GM12878 (cell line): ENCODE measurements around the gene RB1. TPM values are rescaled to one million over a fixed set of nuclear protein-coding genes. Genes with fewer than 3 reads are reported as not detected.

Source experiments
- ASH2L ChIP-seq: fragments of 300-600, 200-600 bp; sonication (generic); IDR thresholded peaks from 2 replicates; pipeline ENCODE4 v1.6.1; 2017; ENCODE audit warnings: low read depth, mild to moderate bottlenecking, borderline replicate concordance
- BMI1 ChIP-seq: fragments of 450-650 bp; IDR thresholded peaks from 2 replicates; pipeline ENCODE4 v1.6.1; 2016; ENCODE audit warnings: mild to moderate bottlenecking, moderate library complexity, borderline replicate concordance
- CBFB ChIP-seq: IDR thresholded peaks from 2 replicates; pipeline ENCODE4 v1.6.1; 2016; ENCODE audit warnings: antibody characterized with exemption, low read depth
- DPF2 ChIP-seq: fragments of 450-650 bp; IDR thresholded peaks from 2 replicates; pipeline ENCODE4 v1.6.1; 2017; ENCODE audit warnings: mild to moderate bottlenecking
- EGR1 ChIP-seq, 2 experiments: IDR thresholded peaks; 1 replicate in 1 of 2; 2 replicates in 1 of 2; pipeline ENCODE4 v1.6.1; 2011 to 2012; ENCODE audit warnings: low read depth in 2 of 2, low read length in 2 of 2, borderline replicate concordance in 1 of 2, mild to moderate bottlenecking in 1 of 2, moderate library complexity in 1 of 2
- IKZF1 ChIP-seq: fragments of 450-650 bp; conservative IDR thresholded peaks from 2 replicates; pipeline ENCODE4 v1.6.1; 2017; ENCODE audit warnings: antibody characterized with exemption, mild to moderate bottlenecking
- KDM1A ChIP-seq: fragments of 200-600 bp; sonication (generic); IDR thresholded peaks from 2 replicates; pipeline ENCODE4 v1.6.1; 2016; ENCODE audit warnings: borderline replicate concordance
- MTA3 ChIP-seq: IDR thresholded peaks from 2 replicates; pipeline ENCODE4 v1.6.1; 2012; ENCODE audit warnings: low read length, inconsistent platforms, borderline replicate concordance
- NFIC ChIP-seq: IDR thresholded peaks from 2 replicates; pipeline ENCODE4 v1.6.1; 2012; ENCODE audit warnings: low read depth, mild to moderate bottlenecking, inconsistent platforms, low read length, moderate library complexity
- NR2C1 ChIP-seq: fragments of 450-650 bp; IDR thresholded peaks from 2 replicates; pipeline ENCODE4 v1.6.1; 2017; ENCODE audit warnings: antibody characterized with exemption, mild to moderate bottlenecking, moderate library complexity
- PAX5 ChIP-seq: IDR thresholded peaks from 2 replicates; pipeline ENCODE4 v1.6.1; 2011; ENCODE audit warnings: low read depth, low read length, borderline replicate concordance
- POLR2A ChIP-seq: IDR thresholded peaks from 2 replicates; pipeline ENCODE4 v1.6.1; 2011; ENCODE audit warnings: low read depth, mild to moderate bottlenecking, low read length
- RCOR1 ChIP-seq: conservative IDR thresholded peaks from 2 replicates; pipeline ENCODE4 v1.6.1; 2012; ENCODE audit warnings: low read depth, low read length, improper control_type of control experiment
- SKIL ChIP-seq: fragments of 450-650 bp; IDR thresholded peaks from 2 replicates; pipeline ENCODE4 v1.6.1; 2017; ENCODE audit warnings: mild to moderate bottlenecking, low read depth, inconsistent platforms; ENCODE audit not compliant: poor library complexity, severe bottlenecking
- SMAD1 ChIP-seq: fragments of 450-650 bp; IDR thresholded peaks from 2 replicates; pipeline ENCODE4 v1.6.1; 2018; ENCODE audit warnings: mild to moderate bottlenecking, low read depth; ENCODE audit not compliant: partially characterized antibody
- SMAD5 ChIP-seq: IDR thresholded peaks from 2 replicates; pipeline ENCODE4 v1.6.1; 2016; ENCODE audit warnings: antibody characterized with exemption, low read depth
- SP1 ChIP-seq: IDR thresholded peaks from one replicate; pipeline ENCODE4 v1.6.1; 2011; ENCODE audit warnings: low read depth, low read length
- TAF1 ChIP-seq: IDR thresholded peaks from 2 replicates; pipeline ENCODE4 v1.6.1; 2011; ENCODE audit warnings: mild to moderate bottlenecking, low read depth, low read length, borderline replicate concordance
- USF1 ChIP-seq: IDR thresholded peaks from 2 replicates; pipeline ENCODE4 v1.6.1; 2011; ENCODE audit warnings: borderline replicate concordance, low read depth, mild to moderate bottlenecking, moderate library complexity, mixed read lengths, low read length; ENCODE audit not compliant: insufficient read depth; ENCODE audit errors: extremely low read length
- WRNIP1 ChIP-seq: IDR thresholded peaks from 2 replicates; pipeline ENCODE4 v1.6.1; 2011; ENCODE audit warnings: low read depth, low read length, improper control_type of control experiment, borderline replicate concordance
- YBX1 ChIP-seq: fragments of 450-650 bp; IDR thresholded peaks from 2 replicates; pipeline ENCODE4 v1.6.1; 2016; ENCODE audit warnings: antibody characterized with exemption
- ZNF384 ChIP-seq: IDR thresholded peaks from 2 replicates; pipeline ENCODE4 v1.6.1; 2012; ENCODE audit warnings: low read depth, mild to moderate bottlenecking, low read length, improper control_type of control experiment, borderline replicate concordance
- ZNF622 ChIP-seq: fragments of 450-650 bp; IDR thresholded peaks from 2 replicates; pipeline ENCODE4 v1.6.1; 2017; ENCODE audit warnings: mild to moderate bottlenecking, inconsistent platforms
- polyA plus RNA-seq, 11 experiments: library from polyadenylated mRNA; depleted of rRNA in 4 of 11; unstranded in 6 of 11; stranded (reverse) in 5 of 11; fragments of >200 nt; fragmentation: Nextera tagmentation in 4 of 11; fragmentation: Illumina TruSeq in 1 of 11; extraction: Ambion mirVana in 4 of 11; extraction: Trizol in 1 of 11; gene quantifications; 1 replicate in 1 of 11; 2 replicates in 10 of 11; pipeline versions ENCODE4 v1.2.1 to v1.2.3, GENCODE V29; 2011 to 2016; ENCODE audit warnings: inconsistent platforms in 2 of 11, missing spikeins in 2 of 11, low read depth in 1 of 11
- total RNA-seq, 4 experiments: library from RNA; depleted of rRNA in 3 of 4; stranded (reverse); fragments of >200 nt in 3 of 4; fragmentation: Illumina TruSeq in 1 of 4; extraction: Trizol in 1 of 4; gene quantifications; 2 replicates each; pipeline versions ENCODE4 v1.2.1 to v1.2.3, GENCODE V29; 2013 to 2021
- TF ChIP-seq, protein P1 (sequence below): fragments of 450-650 bp; IDR thresholded peaks from 2 replicates; pipeline ENCODE4 v1.6.1; 2018; ENCODE audit warnings: borderline replicate concordance, mild to moderate bottlenecking; ENCODE audit not compliant: partially characterized antibody
- TF ChIP-seq, protein P2 (sequence below): IDR thresholded peaks from 2 replicates; pipeline ENCODE4 v1.6.1; 2012; ENCODE audit warnings: low read depth, low read length, improper control_type of control experiment

Gene RB1
- total and polyA plus RNA-seq, 10 of the 15 experiments (the other 5 are each of a cell fraction or from before 2014, with no cell fraction given): 2.8 to 45.0 (median 8.3) TPM

GRCh38 chr13:48304143-48304876 is 759 bp downstream of the RB1 start (continued):
- TF ChIP-seq, protein P1, sequence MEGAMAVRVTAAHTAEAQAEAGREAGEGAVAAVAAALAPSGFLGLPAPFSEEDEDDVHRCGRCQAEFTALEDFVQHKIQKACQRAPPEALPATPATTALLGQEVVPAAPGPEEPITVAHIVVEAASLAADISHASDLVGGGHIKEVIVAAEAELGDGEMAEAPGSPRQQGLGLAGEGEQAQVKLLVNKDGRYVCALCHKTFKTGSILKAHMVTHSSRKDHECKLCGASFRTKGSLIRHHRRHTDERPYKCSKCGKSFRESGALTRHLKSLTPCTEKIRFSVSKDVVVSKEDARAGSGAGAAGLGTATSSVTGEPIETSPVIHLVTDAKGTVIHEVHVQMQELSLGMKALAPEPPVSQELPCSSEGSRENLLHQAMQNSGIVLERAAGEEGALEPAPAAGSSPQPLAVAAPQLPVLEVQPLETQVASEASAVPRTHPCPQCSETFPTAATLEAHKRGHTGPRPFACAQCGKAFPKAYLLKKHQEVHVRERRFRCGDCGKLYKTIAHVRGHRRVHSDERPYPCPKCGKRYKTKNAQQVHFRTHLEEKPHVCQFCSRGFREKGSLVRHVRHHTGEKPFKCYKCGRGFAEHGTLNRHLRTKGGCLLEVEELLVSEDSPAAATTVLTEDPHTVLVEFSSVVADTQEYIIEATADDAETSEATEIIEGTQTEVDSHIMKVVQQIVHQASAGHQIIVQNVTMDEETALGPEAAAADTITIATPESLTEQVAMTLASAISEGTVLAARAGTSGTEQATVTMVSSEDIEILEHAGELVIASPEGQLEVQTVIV: no peak
- peak; percentile 73 for TF ChIP-seq POLR2A
- TF ChIP-seq ZNF622: no peak
- peak; percentile 39 for TF ChIP-seq SP1
- TF ChIP-seq YBX1: no peak
- peak; percentile 88; the same call in 1 of the 2 replicates for TF ChIP-seq MTA3
- TF ChIP-seq KDM1A: no peak
- TF ChIP-seq RCOR1: peak; percentile 96; the same call in 1 of the 2 replicates
- TF ChIP-seq ZNF384: peak; percentile 97
- no peak for TF ChIP-seq SMAD5
- TF ChIP-seq EGR1 (IDR thresholded peaks at IDR 0.05; ENCODE audit: borderline replicate concordance in 1 of 2, low read depth in 2 of 2, low read length in 2 of 2): no peak
- TF ChIP-seq DPF2: peak; percentile 87
- TF ChIP-seq SKIL: peak; percentile 88
- TF ChIP-seq, protein P2, sequence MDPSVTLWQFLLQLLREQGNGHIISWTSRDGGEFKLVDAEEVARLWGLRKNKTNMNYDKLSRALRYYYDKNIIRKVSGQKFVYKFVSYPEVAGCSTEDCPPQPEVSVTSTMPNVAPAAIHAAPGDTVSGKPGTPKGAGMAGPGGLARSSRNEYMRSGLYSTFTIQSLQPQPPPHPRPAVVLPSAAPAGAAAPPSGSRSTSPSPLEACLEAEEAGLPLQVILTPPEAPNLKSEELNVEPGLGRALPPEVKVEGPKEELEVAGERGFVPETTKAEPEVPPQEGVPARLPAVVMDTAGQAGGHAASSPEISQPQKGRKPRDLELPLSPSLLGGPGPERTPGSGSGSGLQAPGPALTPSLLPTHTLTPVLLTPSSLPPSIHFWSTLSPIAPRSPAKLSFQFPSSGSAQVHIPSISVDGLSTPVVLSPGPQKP: no peak
- peak; percentile 56 for TF ChIP-seq IKZF1
- no peak for TF ChIP-seq NR2C1
- no peak for TF ChIP-seq ASH2L
- peak; percentile 99 for TF ChIP-seq PAX5
- TF ChIP-seq BMI1: no peak; the same call in 1 of the 2 replicates
- TF ChIP-seq USF1: no peak
- peak; percentile 70; the same call in 1 of the 2 replicates for TF ChIP-seq NFIC
- TF ChIP-seq SMAD1: no peak
- no peak for TF ChIP-seq WRNIP1
- TF ChIP-seq CBFB: no peak
- TF ChIP-seq TAF1: peak; percentile 63; the same call in 1 of the 2 replicates
